Adipocyte (in vitro differentiated cells): ENCODE results near the gene GNL3L.
"Not testable (repeated sequence)": the region's sequence is repeated elsewhere in the genome, so short reads cannot be mapped to it uniquely, and the experiment has no call there.

Experiments used
- DNase-seq: peaks from one replicate; pipeline ENCODE4 v3.0.0-alpha.2; 2015; ENCODE audit warnings: low read depth
- H3K27me3 ChIP-seq: replicated peaks from 2 replicates; pipeline ENCODE4 v1.7.0; 2013; ENCODE audit warnings: mild to moderate bottlenecking, low read length, moderate library complexity; ENCODE audit not compliant: control insufficient read depth, insufficient read depth
- H3K36me3 ChIP-seq: 2 replicates; pipeline ENCODE4 v1.7.0; 2013; ENCODE audit warnings: low read length, mild to moderate bottlenecking, moderate library complexity; ENCODE audit not compliant: control insufficient read depth, insufficient read depth, severe bottlenecking
- H3K4me1 ChIP-seq: 2 replicates; pipeline ENCODE4 v1.7.0; 2013; ENCODE audit warnings: mild to moderate bottlenecking, low read length, moderate library complexity; ENCODE audit not compliant: control insufficient read depth, insufficient read depth
- H3K4me3 ChIP-seq: 2 replicates; pipeline ENCODE4 v1.7.0; 2013; ENCODE audit warnings: mild to moderate bottlenecking, low read length, moderate library complexity
- H3K9ac ChIP-seq: 2 replicates; pipeline ENCODE4 v1.7.0; 2013; ENCODE audit warnings: mild to moderate bottlenecking, low read length, moderate library complexity
- H3K9me3 ChIP-seq: 2 replicates; pipeline ENCODE4 v1.7.0; 2013; ENCODE audit warnings: mild to moderate bottlenecking, low read length, moderate library complexity; ENCODE audit not compliant: control insufficient read depth

The GNL3L gene

DNA sequence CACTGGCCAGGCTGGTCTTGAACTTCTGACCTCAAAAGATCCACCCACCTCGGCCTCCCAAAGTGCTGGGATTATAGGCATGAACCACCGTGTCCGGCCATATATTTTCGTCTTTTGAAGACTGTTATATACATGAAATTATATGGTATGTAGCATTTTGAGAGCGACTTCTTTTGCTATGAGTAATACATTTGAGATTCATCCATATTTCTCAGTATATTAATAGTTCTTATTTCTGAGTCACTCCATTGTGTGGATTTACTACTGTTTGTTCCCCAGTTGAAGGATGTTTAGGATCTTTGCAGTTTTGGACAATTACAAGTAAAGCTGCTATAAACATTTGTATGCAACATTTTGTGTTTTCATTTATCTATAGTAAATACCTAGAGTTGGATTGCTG is 34.9 kb downstream of the GNL3L start:
- no peaks in the 10 kb centered on the region for H3K27me3 ChIP-seq
- H3K4me3 ChIP-seq, result no peak overlapping the region
- H3K4me1 ChIP-seq, result no peaks in the 10 kb centered on the region
- H3K36me3 ChIP-seq, result peaks cover 24% of the 10 kb centered on the region
- peak; percentile 17 for DNase-seq
- peaks cover 4% of the 10 kb centered on the region for H3K9me3 ChIP-seq
- no peak overlapping the region for H3K9ac ChIP-seq

GRCh38 chrX:54570332-54570731 is 40.3 kb downstream of the GNL3L start:
- Histone ChIP-seq H3K27me3 (no peaks in the 10 kb centered on the region), H3K9ac (no peak overlapping the region), H3K36me3 (peaks cover 4% of the 10 kb centered on the region), H3K4me3 (no peak overlapping the region), H3K9me3 (peaks cover 12% of the 10 kb centered on the region), H3K4me1 (no peaks in the 10 kb centered on the region)
- no peak for DNase-seq

GRCh38 chrX:54572641-54573040 is 42.6 kb downstream of the GNL3L start:
- not testable (repeated sequence) for H3K27me3 ChIP-seq, DNase-seq, H3K9ac ChIP-seq, H3K4me3 ChIP-seq, H3K4me1 ChIP-seq, H3K36me3 ChIP-seq
- peaks cover 12% of the 10 kb centered on the region for H3K9me3 ChIP-seq

GRCh38 chrX:54597728-54598127 is 67.7 kb downstream of the GNL3L start:
- no peak for DNase-seq
- Histone ChIP-seq H3K9me3 (peaks cover 14% of the 10 kb centered on the region), H3K9ac (no peak overlapping the region), H3K4me3 (no peak overlapping the region), H3K4me1 (no peaks in the 10 kb centered on the region), H3K27me3 (no peaks in the 10 kb centered on the region), H3K36me3 (no peaks in the 10 kb centered on the region)

DNA sequence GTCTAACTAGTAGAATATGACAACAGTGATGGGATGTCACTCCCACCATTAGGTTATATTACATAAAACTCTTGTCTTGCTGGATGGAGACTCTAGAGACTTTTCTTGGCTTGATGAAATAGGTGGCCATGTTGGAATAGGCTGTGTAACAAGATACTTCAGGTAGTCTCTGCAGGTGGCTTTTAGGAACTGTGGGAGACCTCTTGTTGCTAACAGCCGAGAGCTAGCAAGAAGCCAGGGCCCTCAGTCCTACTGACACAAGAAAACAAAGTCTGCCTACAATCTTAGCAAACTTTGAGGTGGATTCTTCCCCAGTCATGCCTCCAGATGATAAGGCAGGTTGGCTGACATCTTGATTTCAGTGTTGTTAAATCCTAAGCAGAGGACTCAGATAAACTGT is 72.5 kb downstream of the GNL3L start:
- Histone ChIP-seq H3K9ac (no peak overlapping the region), H3K4me3 (no peak overlapping the region), H3K27me3 (no peaks in the 10 kb centered on the region), H3K36me3 (no peaks in the 10 kb centered on the region), H3K9me3 (no peaks in the 10 kb centered on the region), H3K4me1 (no peaks in the 10 kb centered on the region)
- no peak for DNase-seq
